Loucy (cell line): ENCODE results near the gene NHLH1.

Source experiments
- H2AFZ ChIP-seq: fragments of 200-600 bp; sonication (generic); 2 replicates; pipeline ENCODE4 v1.6.0; 2016; ENCODE audit warnings: antibody characterized with exemption, mild to moderate bottlenecking, low read length, moderate library complexity
- H3F3A ChIP-seq: fragments of 200-600 bp; 2 replicates; pipeline ENCODE4 v1.6.0; 2016; ENCODE audit warnings: antibody characterized with exemption, low read depth, mild to moderate bottlenecking
- H3K27me3 ChIP-seq: fragments of 200-600 bp; sonication (generic); 2 replicates; pipeline ENCODE4 v1.6.1; 2014; ENCODE audit warnings: low read length, mild to moderate bottlenecking; ENCODE audit not compliant: insufficient read depth, poor library complexity, severe bottlenecking
- H3K36me3 ChIP-seq: fragments of 200-600 bp; sonication (generic); 2 replicates; pipeline ENCODE4 v1.6.1; 2016; ENCODE audit warnings: low read length; ENCODE audit not compliant: insufficient read depth
- H3K4me1 ChIP-seq: fragments of 200-600 bp; sonication (generic); 2 replicates; pipeline ENCODE4 v1.5.1; 2014; ENCODE audit warnings: low read length, mild to moderate bottlenecking; ENCODE audit not compliant: insufficient read depth, poor library complexity, severe bottlenecking
- H3K4me2 ChIP-seq: fragments of 200-600 bp; sonication (generic); 2 replicates; pipeline ENCODE4 v1.6.0; 2014; ENCODE audit warnings: antibody characterized with exemption, low read length, low read depth, mild to moderate bottlenecking; ENCODE audit not compliant: poor library complexity, severe bottlenecking
- H3K4me3 ChIP-seq: fragments of 200-600 bp; sonication (generic); 2 replicates; pipeline ENCODE4 v1.5.1; 2014; ENCODE audit warnings: low read length, mild to moderate bottlenecking, mixed read lengths; ENCODE audit not compliant: poor library complexity, severe bottlenecking
- H3K79me2 ChIP-seq: fragments of 200-600 bp; sonication (generic); 2 replicates; pipeline ENCODE4 v1.6.1; 2014; ENCODE audit warnings: low read length; ENCODE audit not compliant: insufficient read depth
- H3K9ac ChIP-seq: fragments of 200-600 bp; sonication (generic); 2 replicates; pipeline ENCODE4 v1.6.0; 2014; ENCODE audit warnings: mild to moderate bottlenecking, low read depth, low read length, moderate library complexity; ENCODE audit not compliant: poor library complexity, severe bottlenecking
- H3K9me2 ChIP-seq: fragments of 200-600 bp; sonication (generic); replicated peaks from 2 replicates; pipeline ENCODE4 v1.6.1; 2016; ENCODE audit warnings: low read depth, low read length, mixed read lengths
- H3K9me3 ChIP-seq: fragments of 200-600 bp; sonication (generic); 2 replicates; pipeline ENCODE4 v1.6.1; 2014; ENCODE audit warnings: mild to moderate bottlenecking, antibody characterized with exemption, low read length, low read depth; ENCODE audit not compliant: insufficient read depth
- H4K20me1 ChIP-seq: fragments of 200-600 bp; sonication (generic); 2 replicates; pipeline ENCODE4 v1.6.0; 2014; ENCODE audit warnings: antibody characterized with exemption, low read length, mild to moderate bottlenecking; ENCODE audit not compliant: insufficient read depth, poor library complexity, severe bottlenecking
- EZH2phosphoT487 ChIP-seq: fragments of 200-600 bp; IDR thresholded peaks from 2 replicates; pipeline ENCODE4 v1.6.1; 2018; ENCODE audit warnings: antibody characterized with exemption, mild to moderate bottlenecking, moderate library complexity, borderline replicate concordance
- TF ChIP-seq, protein P1 (sequence below): fragments of 200-600 bp; sonication (generic); conservative IDR thresholded peaks from 2 replicates; pipeline ENCODE4 v1.5.1; 2014; ENCODE audit warnings: mild to moderate bottlenecking, antibody characterized with exemption, low read length

NHLH1 gene

DNA sequence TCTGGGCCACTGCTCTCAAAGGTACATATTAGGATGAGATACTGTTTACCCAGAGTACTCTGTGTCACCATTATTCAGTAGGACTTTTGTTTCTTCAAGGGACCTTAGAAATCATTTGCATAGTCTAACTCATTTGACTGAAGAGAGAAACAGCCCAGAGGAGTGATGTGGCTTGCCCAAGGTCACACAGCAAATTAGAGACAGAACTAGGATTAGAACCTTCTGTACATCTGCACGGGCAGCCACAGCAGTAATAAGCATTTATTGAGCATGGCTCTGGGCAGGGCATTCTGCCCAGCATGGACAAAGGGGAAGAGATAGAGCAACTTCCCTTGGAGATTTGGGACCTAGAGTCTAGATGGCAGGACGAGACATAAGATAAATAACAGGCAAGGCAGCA, 5.7 kb upstream of the NHLH1 start:
- H3K79me2 ChIP-seq, result no peaks in the 10 kb centered on the region
- no peaks in the 10 kb centered on the region for H3K9me2 ChIP-seq
- H3K4me3 ChIP-seq, result no peak overlapping the region
- H3K4me2 ChIP-seq, result no peak overlapping the region
- no peak overlapping the region for H3K9ac ChIP-seq
- TF ChIP-seq, protein P1, sequence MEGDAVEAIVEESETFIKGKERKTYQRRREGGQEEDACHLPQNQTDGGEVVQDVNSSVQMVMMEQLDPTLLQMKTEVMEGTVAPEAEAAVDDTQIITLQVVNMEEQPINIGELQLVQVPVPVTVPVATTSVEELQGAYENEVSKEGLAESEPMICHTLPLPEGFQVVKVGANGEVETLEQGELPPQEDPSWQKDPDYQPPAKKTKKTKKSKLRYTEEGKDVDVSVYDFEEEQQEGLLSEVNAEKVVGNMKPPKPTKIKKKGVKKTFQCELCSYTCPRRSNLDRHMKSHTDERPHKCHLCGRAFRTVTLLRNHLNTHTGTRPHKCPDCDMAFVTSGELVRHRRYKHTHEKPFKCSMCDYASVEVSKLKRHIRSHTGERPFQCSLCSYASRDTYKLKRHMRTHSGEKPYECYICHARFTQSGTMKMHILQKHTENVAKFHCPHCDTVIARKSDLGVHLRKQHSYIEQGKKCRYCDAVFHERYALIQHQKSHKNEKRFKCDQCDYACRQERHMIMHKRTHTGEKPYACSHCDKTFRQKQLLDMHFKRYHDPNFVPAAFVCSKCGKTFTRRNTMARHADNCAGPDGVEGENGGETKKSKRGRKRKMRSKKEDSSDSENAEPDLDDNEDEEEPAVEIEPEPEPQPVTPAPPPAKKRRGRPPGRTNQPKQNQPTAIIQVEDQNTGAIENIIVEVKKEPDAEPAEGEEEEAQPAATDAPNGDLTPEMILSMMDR, result no peak
- TF ChIP-seq EZH2phosphoT487, result no peak
- H3K9me3 ChIP-seq, result no peaks in the 10 kb centered on the region
- H3F3A ChIP-seq, result no peaks in the 10 kb centered on the region
- H4K20me1 ChIP-seq, result no peaks in the 10 kb centered on the region
- H3K4me1 ChIP-seq, result no peaks in the 10 kb centered on the region
- peaks cover 20% of the 10 kb centered on the region; the same call in 1 of the 2 replicates for H3K36me3 ChIP-seq
- no peak overlapping the region for H2AFZ ChIP-seq
- no peaks in the 10 kb centered on the region for H3K27me3 ChIP-seq

DNA sequence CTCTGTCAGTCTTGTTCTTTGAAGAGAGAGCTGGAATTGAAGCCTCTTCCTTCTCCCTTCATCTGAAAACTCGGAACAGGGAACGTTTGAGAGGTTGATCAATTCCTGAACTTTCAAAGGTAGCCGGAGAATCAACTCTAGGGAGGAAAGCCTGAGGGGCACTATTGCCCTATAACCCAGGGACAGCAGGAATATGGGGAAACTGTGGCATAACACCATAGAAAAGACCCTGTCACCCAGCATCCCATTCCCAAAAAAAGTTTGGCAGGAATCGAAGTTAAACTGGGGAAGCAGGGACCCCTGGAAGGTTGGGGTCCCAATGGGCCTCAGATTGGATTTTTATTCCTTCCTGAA, 5.1 kb upstream of the NHLH1 start:
- TF ChIP-seq, protein P1, result no peak
- TF ChIP-seq EZH2phosphoT487, result no peak
- Histone ChIP-seq H3K4me1 (no peaks in the 10 kb centered on the region), H3K79me2 (no peaks in the 10 kb centered on the region), H3K4me2 (no peak overlapping the region), H3K9me2 (no peaks in the 10 kb centered on the region), H3F3A (no peaks in the 10 kb centered on the region), H3K36me3 (peaks cover 14% of the 10 kb centered on the region; the same call in 1 of the 2 replicates), H3K4me3 (no peak overlapping the region), H4K20me1 (no peaks in the 10 kb centered on the region), H2AFZ (no peak overlapping the region), H3K9me3 (no peaks in the 10 kb centered on the region), H3K27me3 (no peaks in the 10 kb centered on the region), H3K9ac (no peak overlapping the region)

DNA sequence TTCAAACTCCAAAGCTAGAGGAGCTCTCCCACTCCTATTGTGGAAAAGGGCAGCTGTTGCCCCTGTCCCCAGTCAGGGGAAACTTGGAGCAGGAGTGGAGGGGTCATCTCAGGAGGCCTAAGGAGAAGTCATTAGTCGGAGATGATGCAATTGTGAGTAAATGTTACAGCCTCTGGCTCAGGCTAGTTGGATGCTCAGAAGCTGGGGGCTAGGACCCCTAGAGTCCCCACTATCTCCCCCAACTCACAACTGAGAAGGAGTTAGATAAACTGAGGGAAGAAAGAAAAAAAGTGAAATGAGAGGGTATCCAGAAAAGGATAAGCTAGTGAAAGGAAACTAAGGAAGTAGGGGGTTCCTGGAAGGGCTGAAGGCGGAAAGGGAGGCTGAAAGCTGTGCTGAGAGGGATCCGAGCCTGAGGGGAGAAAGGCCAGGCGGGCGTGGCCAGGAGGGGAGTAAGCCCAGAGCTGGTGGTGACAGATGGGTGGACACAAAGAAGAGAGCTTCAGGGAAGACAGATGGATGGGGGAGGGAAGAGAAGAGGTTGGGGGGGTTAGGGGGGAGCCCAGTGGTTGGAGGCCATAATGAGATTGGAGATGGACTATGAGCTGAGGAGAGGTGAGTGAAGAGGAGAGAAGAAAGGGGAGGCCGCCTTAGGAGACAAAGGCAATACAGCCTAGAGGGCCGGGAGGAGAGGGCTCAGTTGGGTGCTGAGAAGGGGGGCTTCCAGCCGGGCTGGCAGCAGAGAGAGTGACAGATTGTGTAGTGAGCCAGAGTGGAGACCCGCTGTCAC, 4.5 kb upstream of the NHLH1 start:
- no peak overlapping the region for H3K4me2 ChIP-seq
- TF ChIP-seq, protein P1, result no peak
- no peak for TF ChIP-seq EZH2phosphoT487

More for the DNA sequence above, 4.5 kb upstream of the NHLH1 start:
- H3K9me2 ChIP-seq, result no peaks in the 10 kb centered on the region
- no peak overlapping the region for H3K4me3 ChIP-seq
- no peaks in the 10 kb centered on the region for H3K4me1 ChIP-seq
- no peaks in the 10 kb centered on the region for H4K20me1 ChIP-seq
- H3K27me3 ChIP-seq, result no peaks in the 10 kb centered on the region
- no peaks in the 10 kb centered on the region for H3F3A ChIP-seq
- H2AFZ ChIP-seq, result no peak overlapping the region
- H3K9ac ChIP-seq, result no peak overlapping the region
- no peaks in the 10 kb centered on the region for H3K79me2 ChIP-seq
- H3K36me3 ChIP-seq, result peaks cover 10% of the 10 kb centered on the region; the same call in 1 of the 2 replicates
- H3K9me3 ChIP-seq, result no peaks in the 10 kb centered on the region
